ENCODE results near the gene NGEF. TPM values are rescaled to one million over a fixed set of nuclear protein-coding genes. Genes with fewer than 3 reads are reported as not detected.

The NGEF gene
- total and polyA plus RNA-seq, 2 donors: 4.1 to 4.2 TPM

DNA sequence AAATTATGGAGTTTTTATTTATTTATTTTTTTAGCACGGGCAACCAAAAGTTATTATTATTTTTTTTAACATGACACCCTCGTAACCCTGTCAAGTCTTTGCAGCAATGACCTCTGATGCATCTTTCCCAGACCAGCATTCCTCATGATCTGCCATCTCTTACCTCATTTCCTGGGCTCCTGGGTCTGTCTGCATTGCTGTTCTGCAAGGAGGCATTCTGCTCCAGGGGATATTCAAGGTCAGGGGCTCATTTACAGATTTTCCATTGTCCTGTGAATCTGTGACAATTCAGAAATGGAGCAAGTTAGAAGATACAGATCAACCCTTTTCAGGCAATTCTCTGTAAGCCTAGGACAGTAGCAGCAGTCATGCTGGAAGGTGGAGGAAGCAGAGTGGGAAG lies 43.0 kb downstream of the NGEF start:
- Histone ChIP-seq H3K4me3 (ENCODE audit: low read depth, low read length) (no peak overlapping the region), H3K36me3 (ENCODE audit: insufficient read depth) (no peaks in the 10 kb centered on the region), H3K4me1 (ENCODE audit: insufficient read depth) (no peaks in the 10 kb centered on the region), H3K27ac (ENCODE audit: low read depth) (no peak overlapping the region)
- no peak for DNase-seq (ENCODE audit: extremely low spot score)
- 80% methylated on average over 2 of the region's 2 CpGs for WGBS

DNA sequence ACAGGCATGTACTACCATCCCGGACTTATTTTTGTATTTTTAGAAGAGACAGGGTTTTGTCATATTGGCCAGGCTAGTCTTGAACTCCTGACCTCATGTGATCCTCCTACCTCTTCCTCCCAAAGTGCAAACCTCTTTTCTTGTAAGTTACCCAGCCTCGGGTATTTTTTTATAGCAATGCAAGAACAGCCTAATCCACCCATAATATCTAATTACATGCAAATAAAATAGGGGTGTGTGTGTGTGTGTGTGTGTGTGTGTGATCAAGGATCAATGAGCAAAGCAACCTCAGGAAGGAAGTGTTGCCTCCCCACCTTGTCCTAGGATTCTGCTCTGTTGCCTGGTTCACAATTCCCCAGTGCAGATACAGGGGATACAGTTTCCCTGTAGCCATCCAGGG lies 45.6 kb downstream of the NGEF start:
- H3K27ac ChIP-seq (ENCODE audit: low read depth): no peak overlapping the region
- H3K36me3 ChIP-seq (ENCODE audit: insufficient read depth): no peaks in the 10 kb centered on the region
- DNase-seq (ENCODE audit: extremely low spot score): no peak
- H3K4me1 ChIP-seq (ENCODE audit: insufficient read depth): no peaks in the 10 kb centered on the region
- WGBS: 60% methylated on average over 2 of the region's 2 CpGs
- no peak overlapping the region for H3K4me3 ChIP-seq (ENCODE audit: low read depth, low read length)

GRCh38 chr2:232966122-232966521 lies 46.9 kb downstream of the NGEF start:
- Histone ChIP-seq H3K36me3 (ENCODE audit: insufficient read depth) (no peaks in the 10 kb centered on the region), H3K4me1 (ENCODE audit: insufficient read depth) (no peaks in the 10 kb centered on the region), H3K4me3 (ENCODE audit: low read depth, low read length) (no peak overlapping the region), H3K27ac (ENCODE audit: low read depth) (no peak overlapping the region)
- WGBS: 54% methylated on average over 5 of the region's 5 CpGs
- DNase-seq (ENCODE audit: extremely low spot score): no peak

- H3K4me3 ChIP-seq (ENCODE audit: low read depth, low read length): no peak overlapping the region
- no peaks in the 10 kb centered on the region for H3K36me3 ChIP-seq (ENCODE audit: insufficient read depth)
- H3K27ac ChIP-seq (ENCODE audit: low read depth): no peak overlapping the region
- H3K4me1 ChIP-seq (ENCODE audit: insufficient read depth): no peaks in the 10 kb centered on the region
- 97% methylated on average over 1 of the region's 1 CpG for WGBS
- no peak for DNase-seq (ENCODE audit: extremely low spot score)
Measured at GRCh38 chr2:232963913-232964312, 49.1 kb downstream of the NGEF start.

DNA sequence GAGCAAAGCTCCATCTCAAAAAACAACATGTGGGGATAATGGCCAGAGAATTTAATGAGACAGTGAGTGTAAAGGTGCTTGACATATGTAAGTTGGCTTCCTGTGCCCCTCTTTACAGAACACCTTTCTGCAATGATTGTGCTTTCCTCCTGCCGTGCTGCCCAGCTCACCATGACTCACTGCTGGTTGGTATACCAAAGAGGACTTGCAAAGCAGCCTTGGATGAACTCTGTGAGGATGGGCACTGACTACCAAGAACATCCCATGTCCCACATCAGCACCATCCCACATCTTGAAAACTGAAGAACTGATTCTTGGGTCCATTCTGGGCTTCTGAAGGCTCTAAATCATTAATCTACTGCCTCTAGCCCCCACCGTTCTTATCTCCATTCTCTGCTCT lies 52.2 kb downstream of the NGEF start:
- no peak overlapping the region for H3K27ac ChIP-seq (ENCODE audit: low read depth)
- WGBS: 86% methylated on average over 2 of the region's 2 CpGs

DNA sequence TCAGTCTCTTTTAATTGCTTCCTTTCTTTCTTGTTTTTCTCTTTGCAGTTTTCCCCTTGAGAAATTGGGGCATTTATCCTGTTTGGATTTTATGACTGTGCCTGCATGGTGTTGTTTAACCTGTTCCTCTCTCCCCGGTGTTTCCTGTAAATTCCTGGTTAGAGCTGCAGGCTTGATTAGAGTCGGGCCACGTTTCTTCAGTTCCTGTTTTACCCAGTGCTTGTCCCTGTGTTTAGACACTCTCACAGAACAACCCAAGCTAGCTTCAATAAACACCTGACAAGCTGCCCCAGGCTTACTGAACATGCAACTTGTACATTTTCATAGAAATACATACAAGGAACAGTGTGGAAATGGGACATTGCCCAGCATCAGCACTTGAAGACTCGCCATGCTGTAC lies 53.9 kb downstream of the NGEF start:
- DNase-seq (ENCODE audit: extremely low spot score): no peak
- Histone ChIP-seq H3K4me3 (ENCODE audit: low read depth, low read length) (no peak overlapping the region), H3K27ac (ENCODE audit: low read depth) (no peak overlapping the region), H3K36me3 (ENCODE audit: insufficient read depth) (no peaks in the 10 kb centered on the region), H3K4me1 (ENCODE audit: insufficient read depth) (no peaks in the 10 kb centered on the region)
- 83% methylated on average over 4 of the region's 4 CpGs for WGBS

More for the DNA sequence above, 52.2 kb downstream of the NGEF start:
- Histone ChIP-seq H3K4me1 (ENCODE audit: insufficient read depth) (no peaks in the 10 kb centered on the region), H3K36me3 (ENCODE audit: insufficient read depth) (no peaks in the 10 kb centered on the region), H3K4me3 (ENCODE audit: low read depth, low read length) (no peak overlapping the region)
- DNase-seq (ENCODE audit: extremely low spot score): no peak

- no peaks in the 10 kb centered on the region for H3K4me1 ChIP-seq (ENCODE audit: insufficient read depth)
- no peak overlapping the region for H3K27ac ChIP-seq (ENCODE audit: low read depth)
- 55% methylated on average over 3 of the region's 3 CpGs for WGBS
- H3K36me3 ChIP-seq (ENCODE audit: insufficient read depth): no peaks in the 10 kb centered on the region
- DNase-seq (ENCODE audit: extremely low spot score): no peak
- no peak overlapping the region for H3K4me3 ChIP-seq (ENCODE audit: low read depth, low read length)
Measured at GRCh38 chr2:232957657-232958090, 55.4 kb downstream of the NGEF start.

- Histone ChIP-seq H3K27ac (ENCODE audit: low read depth) (no peak overlapping the region), H3K4me3 (ENCODE audit: low read depth, low read length) (no peak overlapping the region), H3K36me3 (ENCODE audit: insufficient read depth) (no peaks in the 10 kb centered on the region), H3K4me1 (ENCODE audit: insufficient read depth) (no peaks in the 10 kb centered on the region)
- 51% methylated on average over 5 of the region's 5 CpGs for WGBS
- DNase-seq (ENCODE audit: extremely low spot score): no peak
Measured at GRCh38 chr2:232955856-232956255, 57.2 kb downstream of the NGEF start.

DNA sequence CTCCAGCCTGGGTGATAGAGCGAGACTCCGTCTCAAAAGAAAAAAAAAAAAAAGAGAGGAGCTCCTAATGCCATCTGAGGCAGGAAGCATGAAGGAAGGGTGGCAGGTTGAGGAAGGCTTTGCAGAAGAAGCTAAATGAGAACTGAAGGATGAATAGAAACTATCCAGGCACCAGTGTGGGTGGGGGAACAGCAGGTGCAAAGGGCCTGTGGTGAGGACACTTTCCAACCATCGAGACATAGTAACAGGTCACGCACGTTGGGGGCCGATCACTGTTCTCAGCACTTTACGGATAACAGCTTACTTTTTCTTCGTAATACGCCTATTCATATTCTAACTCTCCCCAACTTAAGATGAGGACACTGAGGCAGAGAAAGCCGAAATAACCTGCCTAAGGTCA lies 58.4 kb downstream of the NGEF start:
- Histone ChIP-seq H3K4me3 (ENCODE audit: low read depth, low read length) (no peak overlapping the region), H3K27ac (ENCODE audit: low read depth) (no peak overlapping the region), H3K36me3 (ENCODE audit: insufficient read depth) (no peaks in the 10 kb centered on the region), H3K4me1 (ENCODE audit: insufficient read depth) (no peaks in the 10 kb centered on the region)
- no peak for DNase-seq (ENCODE audit: extremely low spot score)
- WGBS: 93% methylated on average over 10 of the region's 10 CpGs

GRCh38 chr2:232951891-232952290 lies 61.2 kb downstream of the NGEF start:
- H3K4me3 ChIP-seq (ENCODE audit: low read depth, low read length): no peak overlapping the region
- H3K27ac ChIP-seq (ENCODE audit: low read depth): no peak overlapping the region
- H3K36me3 ChIP-seq (ENCODE audit: insufficient read depth): no peaks in the 10 kb centered on the region
- no peaks in the 10 kb centered on the region for H3K4me1 ChIP-seq (ENCODE audit: insufficient read depth)
- WGBS: 28% methylated on average over 7 of the region's 7 CpGs
- DNase-seq (ENCODE audit: extremely low spot score): no peak

- Histone ChIP-seq H3K27ac (ENCODE audit: low read depth) (no peak overlapping the region), H3K4me3 (ENCODE audit: low read depth, low read length) (no peak overlapping the region), H3K36me3 (ENCODE audit: insufficient read depth) (no peaks in the 10 kb centered on the region), H3K4me1 (ENCODE audit: insufficient read depth) (no peaks in the 10 kb centered on the region)
- DNase-seq (ENCODE audit: extremely low spot score): no peak
- 65% methylated on average over 11 of the region's 11 CpGs for WGBS
Measured at GRCh38 chr2:232951181-232951580, 61.9 kb downstream of the NGEF start.

DNA sequence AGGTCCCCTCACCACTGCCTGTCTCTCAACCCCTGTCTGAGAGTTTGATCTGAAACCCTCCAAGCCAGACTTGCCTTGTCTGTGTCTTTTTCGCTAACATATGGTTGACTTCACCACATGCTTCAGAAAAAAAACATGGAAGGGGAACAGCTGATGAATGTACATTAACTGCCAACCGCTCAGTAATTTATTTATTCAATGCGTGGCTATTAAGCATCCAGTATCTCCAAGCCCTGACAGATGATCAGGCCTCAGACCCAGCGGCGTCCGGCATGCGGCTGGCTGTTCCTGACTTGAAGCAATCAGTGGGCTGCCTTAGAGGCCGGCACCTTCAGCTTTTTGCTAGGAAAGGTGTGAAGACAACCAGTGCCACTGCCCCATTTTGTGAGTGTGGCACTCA lies 62.3 kb downstream of the NGEF start:
- Histone ChIP-seq H3K4me1 (ENCODE audit: insufficient read depth) (no peaks in the 10 kb centered on the region), H3K27ac (ENCODE audit: low read depth) (no peak overlapping the region), H3K4me3 (ENCODE audit: low read depth, low read length) (no peak overlapping the region), H3K36me3 (ENCODE audit: insufficient read depth) (no peaks in the 10 kb centered on the region)
- 50% methylated on average over 8 of the region's 8 CpGs for WGBS
- no peak for DNase-seq (ENCODE audit: extremely low spot score)

DNA sequence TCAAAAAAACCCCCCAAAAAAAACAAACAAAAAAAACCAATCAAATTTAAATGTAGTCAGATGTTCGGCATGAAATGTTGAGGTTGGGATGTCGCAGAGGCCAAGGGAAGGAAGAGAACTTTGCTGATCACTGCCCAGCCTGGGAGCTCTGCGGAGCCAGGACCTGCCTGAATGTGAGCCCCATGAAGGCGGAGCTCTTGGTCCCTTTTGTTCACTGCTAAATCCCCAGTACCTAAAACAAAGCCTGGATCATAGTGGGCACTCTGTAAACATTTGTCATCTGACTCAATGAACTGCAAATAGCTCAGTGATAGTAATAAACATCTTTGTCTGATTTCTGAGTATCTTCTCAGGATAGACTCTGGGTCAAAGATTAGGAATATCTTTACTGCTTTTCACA lies 64.0 kb downstream of the NGEF start:
- Histone ChIP-seq H3K4me3 (ENCODE audit: low read depth, low read length) (no peak overlapping the region), H3K4me1 (ENCODE audit: insufficient read depth) (no peaks in the 10 kb centered on the region)
- 87% methylated on average over 4 of the region's 4 CpGs for WGBS

GRCh38 chr2:232942831-232943230 lies 70.2 kb downstream of the NGEF start:
- Histone ChIP-seq H3K4me1 (ENCODE audit: insufficient read depth) (no peaks in the 10 kb centered on the region), H3K27ac (ENCODE audit: low read depth) (no peak overlapping the region), H3K36me3 (ENCODE audit: insufficient read depth) (no peaks in the 10 kb centered on the region), H3K4me3 (ENCODE audit: low read depth, low read length) (no peak overlapping the region)
- no peak for DNase-seq (ENCODE audit: extremely low spot score)
- WGBS: 60% methylated on average over 3 of the region's 3 CpGs

More for the DNA sequence above, 64.0 kb downstream of the NGEF start:
- no peaks in the 10 kb centered on the region for H3K36me3 ChIP-seq (ENCODE audit: insufficient read depth)
- no peak overlapping the region for H3K27ac ChIP-seq (ENCODE audit: low read depth)
- no peak for DNase-seq (ENCODE audit: extremely low spot score)

GRCh38 chr2:232941912-232942594 lies 71.0 kb downstream of the NGEF start:
- DNase-seq (ENCODE audit: extremely low spot score): no peak
- Histone ChIP-seq H3K4me3 (ENCODE audit: low read depth, low read length) (no peak overlapping the region), H3K4me1 (ENCODE audit: insufficient read depth) (no peaks in the 10 kb centered on the region), H3K27ac (ENCODE audit: low read depth) (no peak overlapping the region), H3K36me3 (ENCODE audit: insufficient read depth) (no peaks in the 10 kb centered on the region)
- 50% methylated on average over 10 of the region's 10 CpGs for WGBS

Measured in urinary bladder (tissue), 4 donors.